OCI-LY1 (cell line): Measurements from ENCODE around the gene TASP1.

ENCODE experiments used
- H2AFZ ChIP-seq: fragments of 200-600 bp; sonication (generic), shearing (Covaris generic); 2 replicates; pipeline ENCODE4 v1.6.0; 2014; ENCODE audit warnings: antibody characterized with exemption, mild to moderate bottlenecking, low read length
- H3F3A ChIP-seq: fragments of 200-600 bp; sonication (generic), shearing (Covaris generic); 2 replicates; pipeline ENCODE4 v1.6.0; 2014; ENCODE audit warnings: mild to moderate bottlenecking, antibody characterized with exemption, low read length, moderate library complexity; ENCODE audit not compliant: insufficient read depth
- H3K27ac ChIP-seq: fragments of 200-600 bp; sonication (generic); 2 replicates; pipeline ENCODE4 v1.5.1; 2014; ENCODE audit warnings: low read length, mixed run types, mild to moderate bottlenecking, low read depth; ENCODE audit not compliant: poor library complexity, severe bottlenecking
- H3K27me3 ChIP-seq: fragments of 200-600 bp; sonication (generic); 2 replicates; pipeline ENCODE4 v1.6.0; 2014; ENCODE audit warnings: antibody characterized with exemption, mild to moderate bottlenecking, low read length, moderate library complexity; ENCODE audit not compliant: insufficient read depth
- H3K36me3 ChIP-seq: fragments of 200-600 bp; sonication (generic); 2 replicates; pipeline ENCODE4 v1.6.1; 2014; ENCODE audit warnings: mild to moderate bottlenecking, antibody characterized with exemption, low read length, moderate library complexity, mixed read lengths; ENCODE audit not compliant: insufficient read depth
- H3K4me1 ChIP-seq: fragments of 200-600 bp; sonication (generic); 2 replicates; pipeline ENCODE4 v1.5.1; 2014; ENCODE audit warnings: mild to moderate bottlenecking, low read length, moderate library complexity; ENCODE audit not compliant: insufficient read depth, severe bottlenecking
- H3K4me2 ChIP-seq: fragments of 200-600 bp; sonication (generic), shearing (Covaris generic); 2 replicates; pipeline ENCODE4 v1.6.1; 2014; ENCODE audit warnings: low read length
- H3K4me3 ChIP-seq: fragments of 200-600 bp; sonication (generic); 2 replicates; pipeline ENCODE4 v1.5.1; 2014; ENCODE audit warnings: low read length, low read depth, mild to moderate bottlenecking, mixed read lengths; ENCODE audit not compliant: poor library complexity, severe bottlenecking
- H3K79me2 ChIP-seq: fragments of 200-600 bp; shearing (Covaris generic); 2 replicates; pipeline ENCODE4 v1.6.1; 2016; ENCODE audit warnings: mixed run types, low read length, mixed read lengths; ENCODE audit not compliant: insufficient read depth
- H3K9ac ChIP-seq: fragments of 200-600 bp; sonication (generic), shearing (Covaris generic); 2 replicates; pipeline ENCODE4 v1.6.1; 2014; ENCODE audit warnings: mild to moderate bottlenecking, low read length, mixed read lengths
- H3K9me2 ChIP-seq: fragments of 200-600 bp; sonication (generic), shearing (Covaris generic); 2 replicates; pipeline ENCODE4 v1.6.1; 2014; ENCODE audit warnings: low read depth, mild to moderate bottlenecking, low read length, mixed read lengths
- H3K9me3 ChIP-seq: fragments of 200-600 bp; shearing (Covaris generic); 2 replicates; pipeline ENCODE4 v1.6.1; 2014; ENCODE audit warnings: low read length, mixed read lengths
- H4K20me1 ChIP-seq: fragments of 200-600 bp; sonication (generic), shearing (Covaris generic); 2 replicates; pipeline ENCODE4 v1.6.0; 2016; ENCODE audit warnings: mild to moderate bottlenecking, low read length; ENCODE audit not compliant: insufficient read depth
- CTCF ChIP-seq: fragments of 200-600 bp; sonication (generic), shearing (Covaris generic); IDR thresholded peaks from 2 replicates; pipeline ENCODE4 v1.5.1; 2017; ENCODE audit warnings: mild to moderate bottlenecking, antibody characterized with exemption, low read length, moderate library complexity, mixed read lengths
- EZH2 ChIP-seq: fragments of 200-600 bp; sonication (generic), shearing (Covaris generic); IDR thresholded peaks from 2 replicates; pipeline ENCODE4 v1.8.0; 2017; ENCODE audit warnings: borderline replicate concordance, mixed run types, mild to moderate bottlenecking, antibody characterized with exemption, low read length, moderate library complexity, mixed read lengths

TASP1 gene

GRCh38 chr20:13342469-13343242 is 296.1 kb downstream of the TASP1 start:
- Histone ChIP-seq H3K4me3 (no peak overlapping the region), H3K27me3 (no peaks in the 10 kb centered on the region), H3K4me1 (no peaks in the 10 kb centered on the region), H3K79me2 (no peaks in the 10 kb centered on the region), H3K36me3 (no peaks in the 10 kb centered on the region), H2AFZ (no peak overlapping the region), H4K20me1 (no peaks in the 10 kb centered on the region), H3K9me3 (no peaks in the 10 kb centered on the region), H3K9me2 (no peaks in the 10 kb centered on the region), H3K27ac (no peak overlapping the region), H3K9ac (no peak overlapping the region), H3K4me2 (no peak overlapping the region), H3F3A (no peaks in the 10 kb centered on the region)
- no peak for TF ChIP-seq EZH2
- no peak for TF ChIP-seq CTCF

- H3K9me3 ChIP-seq: no peaks in the 10 kb centered on the region
- H3K36me3 ChIP-seq: no peaks in the 10 kb centered on the region
- H3K79me2 ChIP-seq: no peaks in the 10 kb centered on the region
- no peak overlapping the region for H3K4me3 ChIP-seq
- no peak overlapping the region for H3K9ac ChIP-seq
- H3F3A ChIP-seq: no peaks in the 10 kb centered on the region
- H3K4me1 ChIP-seq: no peaks in the 10 kb centered on the region
- H4K20me1 ChIP-seq: no peaks in the 10 kb centered on the region
- no peaks in the 10 kb centered on the region for H3K9me2 ChIP-seq
- H3K27me3 ChIP-seq: no peaks in the 10 kb centered on the region
- TF ChIP-seq EZH2 (no peak), CTCF (no peak)
- no peak overlapping the region for H3K4me2 ChIP-seq
- no peak overlapping the region for H2AFZ ChIP-seq
- H3K27ac ChIP-seq: no peak overlapping the region
Observed at GRCh38 chr20:13341737-13342393, 296.9 kb downstream of the TASP1 start.

GRCh38 chr20:13340088-13340487 is 298.6 kb downstream of the TASP1 start:
- Histone ChIP-seq H3F3A (no peaks in the 10 kb centered on the region), H3K4me1 (no peaks in the 10 kb centered on the region), H3K4me3 (no peak overlapping the region), H3K79me2 (no peaks in the 10 kb centered on the region), H3K27ac (no peak overlapping the region), H3K9me2 (no peaks in the 10 kb centered on the region), H4K20me1 (no peaks in the 10 kb centered on the region), H2AFZ (no peak overlapping the region), H3K9me3 (no peaks in the 10 kb centered on the region), H3K4me2 (no peak overlapping the region), H3K9ac (no peak overlapping the region), H3K36me3 (no peaks in the 10 kb centered on the region), H3K27me3 (no peaks in the 10 kb centered on the region)
- no peak for TF ChIP-seq EZH2
- TF ChIP-seq CTCF: no peak
